Measurements from ENCODE around the gene ANGPTL8. TPM values are rescaled to one million over a fixed set of nuclear protein-coding genes. Genes with fewer than 3 reads are reported as not detected.

Gene ANGPTL8
- total RNA-seq, 2 experiments from 2014 or later: not detected

- DNase-seq: no peak
- POLR2A ChIA-PET: no interaction called here
- Mint-ChIP-seq H3K4me1 (ENCODE audit: low read depth) (no peaks in the 10 kb centered on the region), H3K9me3 (no peaks in the 10 kb centered on the region), H3K27ac (no peak overlapping the region), H3K36me3 (no peaks in the 10 kb centered on the region), H3K27me3 (peaks cover 34% of the 10 kb centered on the region), H3K4me3 (peak overlapping the region; percentile 48)
- intact Hi-C loops (cut with micrococcal nuclease): loop anchor here (10.0 kb wide), 1 partner anchor 54 kb away; no protein-coding TSS in a partner anchor
- CTCF ChIA-PET: no interaction called here
Measured at GRCh38 chr19:11260996-11261395, 21.6 kb downstream of the ANGPTL8 start.

- Mint-ChIP-seq H3K36me3 (no peaks in the 10 kb centered on the region), H3K9me3 (no peaks in the 10 kb centered on the region), H3K4me3 (peak overlapping the region; percentile 26), H3K4me1 (ENCODE audit: low read depth) (no peaks in the 10 kb centered on the region), H3K27ac (no peak overlapping the region), H3K27me3 (peaks cover 34% of the 10 kb centered on the region)
- DNase-seq: no peak
- POLR2A ChIA-PET: interaction anchor here (0.5 kb wide), 1 partner anchor 141 kb away, joined by 3 read pairs; no protein-coding TSS in a partner anchor
- intact Hi-C loops (cut with micrococcal nuclease): loop anchor here (10.0 kb wide), 1 partner anchor 53 kb away; no protein-coding TSS in a partner anchor
- CTCF ChIA-PET: no interaction called here
Measured at GRCh38 chr19:11261431-11261970, 22.1 kb downstream of the ANGPTL8 start.

- intact Hi-C loops (cut with micrococcal nuclease): loop anchor here (10.0 kb wide), 1 partner anchor 53 kb away; no protein-coding TSS in a partner anchor
- POLR2A ChIA-PET: interaction anchor here (0.5 to 0.6 kb wide), 2 partner anchors 31 to 140 kb away, joined by 3 read pairs; no protein-coding TSS in a partner anchor
- CTCF ChIA-PET: no interaction called here
- Mint-ChIP-seq H3K4me3 (peak within 1 kb of the TSS; percentile 67), H3K27me3 (peaks cover 40% of the 10 kb centered on the region), H3K9me3 (no peaks in the 10 kb centered on the region), H3K36me3 (no peaks in the 10 kb centered on the region), H3K27ac (no peak within 1 kb of the TSS), H3K4me1 (ENCODE audit: low read depth) (no peaks in the 10 kb centered on the region)
- DNase-seq: peak; percentile 32
Measured at GRCh38 chr19:11261971-11262839, 22.8 kb downstream of the ANGPTL8 start, which contains the start of gene DOCK6. DOCK6 (minus strand) TSS chr19:11262524; CDS start chr19:11262440, 84 bp downstream.

DNA sequence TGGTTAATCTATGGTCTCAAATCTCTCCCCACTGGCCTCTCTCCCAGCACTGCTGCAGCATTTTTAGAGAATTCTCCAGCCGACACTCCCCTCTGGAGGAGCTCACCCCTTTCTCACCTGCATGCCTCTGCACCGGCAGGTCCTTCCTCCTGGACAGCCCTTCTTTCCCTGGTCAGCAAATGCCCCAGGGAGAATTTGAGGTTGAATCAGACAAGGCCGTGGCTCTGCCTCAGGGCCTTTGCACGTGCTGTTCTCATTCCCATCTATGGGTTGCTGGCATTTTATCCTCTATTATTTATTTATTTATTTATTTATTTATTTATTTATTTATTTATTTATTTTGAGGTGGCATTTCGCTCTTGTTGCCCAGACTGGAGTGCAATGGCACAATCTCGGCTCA is 24.3 kb downstream of the ANGPTL8 start:
- ChIA-PET CTCF (no interaction called here), POLR2A (no interaction called here)
- no peaks in the 10 kb centered on the region for H3K4me1 Mint-ChIP-seq (ENCODE audit: low read depth)
- no peaks in the 10 kb centered on the region for H3K36me3 Mint-ChIP-seq
- H3K27me3 Mint-ChIP-seq: peaks cover 51% of the 10 kb centered on the region
- no peaks in the 10 kb centered on the region for H3K9me3 Mint-ChIP-seq
- no peak for DNase-seq
- intact Hi-C loops (cut with micrococcal nuclease): loop anchor here (10.0 kb wide), 1 partner anchor 51 kb away; no protein-coding TSS in a partner anchor
- no peak overlapping the region for H3K27ac Mint-ChIP-seq
- no peak overlapping the region for H3K4me3 Mint-ChIP-seq

GRCh38 chr19:11264452-11265176 is 25.2 kb downstream of the ANGPTL8 start:
- POLR2A ChIA-PET: no interaction called here
- Mint-ChIP-seq H3K4me1 (ENCODE audit: low read depth) (no peaks in the 10 kb centered on the region), H3K27me3 (peaks cover 56% of the 10 kb centered on the region), H3K36me3 (no peaks in the 10 kb centered on the region), H3K9me3 (no peaks in the 10 kb centered on the region), H3K4me3 (no peak overlapping the region), H3K27ac (no peak overlapping the region)
- CTCF ChIA-PET: no interaction called here
- DNase-seq: no peak
- intact Hi-C loops (cut with micrococcal nuclease): loop anchor here (10.0 kb wide), 1 partner anchor 50 kb away; no protein-coding TSS in a partner anchor

DNA sequence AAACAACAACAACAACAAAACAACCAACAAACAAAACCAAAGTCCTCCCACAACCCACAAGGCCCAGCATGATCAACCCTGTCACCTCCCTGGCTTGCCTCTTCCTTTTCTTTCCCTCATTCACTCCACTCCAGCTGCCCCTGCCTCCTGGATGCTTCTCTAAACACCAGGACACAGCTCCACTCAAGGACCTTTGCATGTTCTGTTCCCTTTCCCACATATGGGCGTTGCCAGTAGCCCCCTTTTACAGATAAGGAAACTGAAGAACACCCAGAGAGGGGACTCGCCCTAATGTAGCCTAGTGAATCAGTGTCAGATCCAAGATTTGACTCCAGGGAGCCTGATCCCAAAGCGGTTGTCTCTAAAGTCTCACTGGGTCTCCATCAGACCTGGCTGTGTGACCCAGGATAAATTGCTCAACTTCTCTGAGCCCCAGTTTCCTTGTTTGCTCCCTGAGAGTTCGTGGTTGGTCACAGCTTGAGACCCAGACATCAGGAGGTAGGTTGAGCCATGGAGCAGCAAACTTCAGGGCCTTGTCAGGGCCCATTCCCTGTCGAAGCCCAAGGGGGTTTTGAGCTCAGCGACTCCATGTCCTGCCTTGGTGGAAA is 25.9 kb downstream of the ANGPTL8 start:
- POLR2A ChIA-PET: no interaction called here
- intact Hi-C loops (cut with micrococcal nuclease): loop anchor here (10.0 kb wide), 1 partner anchor 50 kb away; no protein-coding TSS in a partner anchor
- DNase-seq: no peak
- Mint-ChIP-seq H3K4me3 (no peak overlapping the region), H3K36me3 (no peaks in the 10 kb centered on the region), H3K9me3 (no peaks in the 10 kb centered on the region), H3K27me3 (peaks cover 56% of the 10 kb centered on the region), H3K4me1 (ENCODE audit: low read depth) (no peaks in the 10 kb centered on the region), H3K27ac (no peak overlapping the region)
- CTCF ChIA-PET: interaction anchor here (3.0 kb wide), 1 partner anchor 22 kb away, joined by 9 read pairs; no protein-coding TSS in a partner anchor

GRCh38 chr19:11265785-11266236 is 26.4 kb downstream of the ANGPTL8 start:
- peaks cover 55% of the 10 kb centered on the region for H3K27me3 Mint-ChIP-seq
- intact Hi-C loops (cut with micrococcal nuclease): loop anchor here (10.0 kb wide), 1 partner anchor 49 kb away; no protein-coding TSS in a partner anchor
- CTCF ChIA-PET: interaction anchor here (3.0 kb wide), 1 partner anchor 22 kb away, joined by 9 read pairs; no protein-coding TSS in a partner anchor
- H3K36me3 Mint-ChIP-seq: no peaks in the 10 kb centered on the region
- POLR2A ChIA-PET: no interaction called here
- H3K4me1 Mint-ChIP-seq (ENCODE audit: low read depth): no peaks in the 10 kb centered on the region
- no peak for DNase-seq
- no peak overlapping the region for H3K4me3 Mint-ChIP-seq
- H3K9me3 Mint-ChIP-seq: no peaks in the 10 kb centered on the region
- no peak overlapping the region for H3K27ac Mint-ChIP-seq

- CTCF ChIA-PET: interaction anchor here (1.0 to 3.0 kb wide), 2 partner anchors 21 to 24 kb away, joined by 3 to 9 read pairs; no protein-coding TSS in a partner anchor
- POLR2A ChIA-PET: interaction anchor here (0.6 kb wide), 1 partner anchor 137 kb away, joined by 7 read pairs; no protein-coding TSS in a partner anchor
- no peaks in the 10 kb centered on the region for H3K4me1 Mint-ChIP-seq (ENCODE audit: low read depth)
Measured at GRCh38 chr19:11267316-11268085, 28.1 kb downstream of the ANGPTL8 start.

DNA sequence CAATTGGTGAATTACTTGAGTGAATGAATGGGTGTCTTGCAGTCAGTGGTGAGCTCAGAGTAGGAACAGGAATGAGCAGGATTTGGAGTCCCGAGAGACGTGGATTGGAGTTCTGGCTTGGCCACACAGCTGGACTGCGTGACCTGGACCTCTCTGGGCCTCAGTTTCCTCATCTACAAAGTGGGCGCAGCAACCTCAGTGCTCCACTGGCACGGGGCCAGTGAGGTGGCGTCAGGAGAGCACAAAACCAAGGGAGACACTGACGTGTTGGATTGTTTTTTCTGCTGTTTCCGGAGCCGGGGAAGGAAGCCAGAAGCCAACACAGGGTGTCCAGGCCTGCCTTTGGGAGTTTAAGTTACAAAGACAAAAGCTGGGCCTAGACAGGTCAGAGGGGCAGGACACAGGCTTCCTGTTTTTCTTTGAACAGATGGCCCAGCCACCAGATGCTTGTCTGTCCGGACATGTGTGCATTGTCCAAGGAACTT is 29.4 kb downstream of the ANGPTL8 start:
- peaks cover 1% of the 10 kb centered on the region for H3K36me3 Mint-ChIP-seq
- H3K27me3 Mint-ChIP-seq: peaks cover 37% of the 10 kb centered on the region
- H3K9me3 Mint-ChIP-seq: no peaks in the 10 kb centered on the region
- H3K27ac Mint-ChIP-seq: no peak overlapping the region
- H3K4me3 Mint-ChIP-seq: no peak overlapping the region
- intact Hi-C loops (cut with micrococcal nuclease): loop anchor here (10.0 kb wide), 1 partner anchor 46 kb away; no protein-coding TSS in a partner anchor
- ChIA-PET CTCF (interaction anchor here (0.6 kb wide), 2 partner anchors 307 to 1056 kb away, joined by 3 read pairs; no protein-coding TSS in a partner anchor), POLR2A (no interaction called here)
- no peaks in the 10 kb centered on the region for H3K4me1 Mint-ChIP-seq (ENCODE audit: low read depth)
- no peak for DNase-seq

More at GRCh38 chr19:11267316-11268085, 28.1 kb downstream of the ANGPTL8 start:
- Mint-ChIP-seq H3K4me3 (no peak overlapping the region), H3K27me3 (peaks cover 44% of the 10 kb centered on the region), H3K27ac (no peak overlapping the region), H3K9me3 (no peaks in the 10 kb centered on the region), H3K36me3 (no peaks in the 10 kb centered on the region)
- intact Hi-C loops (cut with micrococcal nuclease): loop anchor here (10.0 kb wide), 1 partner anchor 47 kb away; no protein-coding TSS in a partner anchor
- no peak for DNase-seq

DNA sequence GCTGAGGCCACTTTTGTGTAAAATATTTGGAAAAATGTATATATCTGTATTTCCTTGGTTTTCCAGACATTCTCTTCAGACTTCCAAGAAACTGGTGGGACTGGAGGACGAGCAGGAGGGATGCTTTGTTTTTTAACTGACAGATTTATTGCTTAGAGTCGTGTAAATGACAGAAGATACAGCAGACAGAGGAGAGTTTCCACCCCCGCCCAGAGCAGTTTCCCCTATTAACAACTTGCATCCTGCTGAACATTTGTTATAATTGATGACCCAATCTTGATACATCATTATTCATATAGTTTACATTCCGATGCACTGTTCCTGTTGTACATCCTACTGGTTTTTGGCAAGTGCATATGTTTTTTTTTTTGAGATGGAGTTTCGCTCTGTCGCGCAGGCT is 30.0 kb downstream of the ANGPTL8 start:
- no peak for DNase-seq
- ChIA-PET CTCF (interaction anchor here (0.6 kb wide), 2 partner anchors 307 to 1055 kb away, joined by 3 read pairs; no protein-coding TSS in a partner anchor), POLR2A (no interaction called here)
- peaks cover 1% of the 10 kb centered on the region for H3K36me3 Mint-ChIP-seq
- H3K27ac Mint-ChIP-seq: no peak overlapping the region
- H3K4me3 Mint-ChIP-seq: no peak overlapping the region
- peaks cover 37% of the 10 kb centered on the region for H3K27me3 Mint-ChIP-seq
- intact Hi-C loops (cut with micrococcal nuclease): loop anchor here (10.0 kb wide), 1 partner anchor 45 kb away; no protein-coding TSS in a partner anchor
- no peaks in the 10 kb centered on the region for H3K4me1 Mint-ChIP-seq (ENCODE audit: low read depth)
- no peaks in the 10 kb centered on the region for H3K9me3 Mint-ChIP-seq

Measured in activated CD4-positive, alpha-beta memory T cell treated with anti-CD3 and anti-CD28 coated beads for 36 hours (primary cell).